Retina (tissue), 1 donor: ENCODE data around the gene CEACAM1.
"Not testable (repeated sequence)": the region's sequence is repeated elsewhere in the genome, so short reads cannot be mapped to it uniquely, and the experiment has no call there.

ENCODE experiments used
- DNase-seq: peaks from one replicate; pipeline ENCODE4 v3.0.0-alpha.2; 2016

The CEACAM1 gene

GRCh38 chr19:42547929-42548328, 19.6 kb upstream of the CEACAM1 start:
- DNase-seq: no peak

GRCh38 chr19:42546831-42547500, 18.7 kb upstream of the CEACAM1 start:
- no peak for DNase-seq

- no peak for DNase-seq
Measured at GRCh38 chr19:42544146-42544545, 15.9 kb upstream of the CEACAM1 start.

- no peak for DNase-seq
Measured at GRCh38 chr19:42542791-42543190, 14.5 kb upstream of the CEACAM1 start.

GRCh38 chr19:42540071-42540553, 11.8 kb upstream of the CEACAM1 start:
- DNase-seq: peak; percentile 8

GRCh38 chr19:42538841-42539709, 10.8 kb upstream of the CEACAM1 start:
- DNase-seq: no peak

- DNase-seq: not testable (repeated sequence)
Measured at GRCh38 chr19:42535276-42535675, 7.0 kb upstream of the CEACAM1 start.

GRCh38 chr19:42534391-42534790, 6.1 kb upstream of the CEACAM1 start:
- no peak for DNase-seq

- no peak for DNase-seq
Measured at GRCh38 chr19:42532891-42533290, 4.6 kb upstream of the CEACAM1 start.

- DNase-seq: no peak
Measured at GRCh38 chr19:42531313-42531712, 3.0 kb upstream of the CEACAM1 start.

- peak; percentile 59 for DNase-seq
Measured at GRCh38 chr19:42529248-42529764, 1.0 kb upstream of the CEACAM1 start.

- no peak for DNase-seq
Measured at GRCh38 chr19:42524943-42525342, 3.3 kb downstream of the CEACAM1 start.

GRCh38 chr19:42524250-42524649, 4.0 kb downstream of the CEACAM1 start:
- no peak for DNase-seq

- not testable (repeated sequence) for DNase-seq
Measured at GRCh38 chr19:42522262-42522661, 6.0 kb downstream of the CEACAM1 start.

- DNase-seq: no peak
Measured at GRCh38 chr19:42521346-42522030, 6.8 kb downstream of the CEACAM1 start.

- DNase-seq: no peak
Measured at GRCh38 chr19:42519108-42519507, 9.2 kb downstream of the CEACAM1 start.

GRCh38 chr19:42516771-42517170, 11.5 kb downstream of the CEACAM1 start:
- DNase-seq: no peak

- no peak for DNase-seq
Measured at GRCh38 chr19:42515241-42515832, 12.9 kb downstream of the CEACAM1 start.

GRCh38 chr19:42514449-42514848, 13.8 kb downstream of the CEACAM1 start:
- no peak for DNase-seq

- DNase-seq: no peak
Measured at GRCh38 chr19:42512743-42513304, 15.5 kb downstream of the CEACAM1 start.

- no peak for DNase-seq
Measured at GRCh38 chr19:42512130-42512636, 16.1 kb downstream of the CEACAM1 start.

GRCh38 chr19:42511340-42511739, 16.9 kb downstream of the CEACAM1 start:
- no peak for DNase-seq
